ENCODE results near the gene FURIN.

GRCh38 chr15:90902840-90903732 is 34.7 kb downstream of the FURIN start, which contains the start of gene MAN2A2:
- TF ChIP-seq POLR2AphosphoS5 (IDR thresholded peaks at IDR 0.05): peak in 1 of 3 donors; percentile 4
- TF ChIP-seq CTCF (IDR thresholded peaks at IDR 0.05): no peak
- TF ChIP-seq POLR2A (IDR thresholded peaks at IDR 0.05): no peak
